MM.1S (cell line): ENCODE data around the gene HSPA1A.
"Not testable (repeated sequence)": the region's sequence is repeated elsewhere in the genome, so short reads cannot be mapped to it uniquely, and the experiment has no call there.

ENCODE experiments used
- CTCF ChIP-seq: fragments of 300-600 bp; sonication (generic); IDR thresholded peaks from 2 replicates; pipeline ENCODE4 v1.5.1; 2016; ENCODE audit warnings: antibody characterized with exemption, low read length, mixed read lengths
- EZH2 ChIP-seq: fragments of 300-600 bp; sonication (generic); optimal IDR thresholded peaks from 2 replicates; pipeline ENCODE3; 2017; ENCODE audit warnings: low read depth, mild to moderate bottlenecking, antibody characterized with exemption, low read length, mixed read lengths

GRCh38 chr6:31820399-31820798, 5.1 kb downstream of the HSPA1A start:
- not testable (repeated sequence) for TF ChIP-seq CTCF, EZH2
